Panc1 (cell line): ENCODE results near the gene TPRA1. TPM values are rescaled to one million over a fixed set of nuclear protein-coding genes. Genes with fewer than 3 reads are reported as not detected.

ENCODE experiments used
- ATAC-seq: fragments of 200-7000 bp; cut with Tn5 transposase; 2 replicates; pipeline ENCODE4 v1.9.1; 2020; ENCODE audit warnings: mild to moderate bottlenecking, moderate library complexity
- BruUV-seq: library from RNA; stranded (reverse); fragments of 400-500 nt; replicated peaks from 2 replicates; lab custom pipeline; 2021; lab: Mats Ljungman, UMichigan
- CTCF ChIA-PET: fragments of 300-600 bp; sonication (Branson Sonifier 250); formaldehyde crosslinking; loops from one replicate; lab custom pipeline; 2022; ENCODE audit warnings: antibody characterized with exemption; lab: Charles Lee
- POLR2A ChIA-PET: fragments of 300-600 bp; sonication (Branson Sonifier 250); formaldehyde crosslinking; loops from one replicate; lab custom pipeline; 2022; ENCODE audit warnings: antibody characterized with exemption; lab: Charles Lee
- DNase-seq: peaks from one replicate; pipeline ENCODE4 v3.0.0-alpha.2; 2010; ENCODE audit warnings: low read depth, low spot score
- H3K27ac ChIP-seq: 2 replicates; pipeline ENCODE4 v1.5.1; 2011; ENCODE audit warnings: mild to moderate bottlenecking, low read length, inconsistent platforms
- H3K27me3 ChIP-seq: fragments of 200-500 bp; sonication (Bioruptor generic); 2 replicates; pipeline ENCODE4 v1.6.0; 2014; ENCODE audit warnings: low read length, inconsistent platforms; ENCODE audit not compliant: control insufficient read depth, insufficient read depth
- H3K36me3 ChIP-seq: fragments of 200-500 bp; sonication (Bioruptor generic); 2 replicates; pipeline ENCODE4 v1.5.1; 2014; ENCODE audit warnings: inconsistent platforms, mild to moderate bottlenecking, low read length, moderate library complexity; ENCODE audit not compliant: control insufficient read depth, insufficient read depth
- H3K4me1 ChIP-seq: 2 replicates; pipeline ENCODE4 v1.5.1; 2011; ENCODE audit warnings: inconsistent platforms, mild to moderate bottlenecking, low read length, moderate library complexity; ENCODE audit not compliant: control insufficient read depth, insufficient read depth
- H3K4me3 ChIP-seq, 2 experiments: 2 replicates each; pipeline ENCODE4 v1.5.1; 2011 to 2012; ENCODE audit warnings: low read depth in 2 of 2, low read length in 2 of 2, mild to moderate bottlenecking in 2 of 2, inconsistent platforms in 1 of 2, moderate library complexity in 1 of 2
- H3K9me3 ChIP-seq: fragments of 200-500 bp; sonication (Bioruptor generic); 2 replicates; pipeline ENCODE4 v1.5.1; 2014; ENCODE audit warnings: low read depth, mild to moderate bottlenecking, inconsistent platforms, low read length, moderate library complexity; ENCODE audit not compliant: control insufficient read depth, insufficient read depth
- CTCF ChIP-seq: fragments of 450-650 bp; IDR thresholded peaks from 2 replicates; pipeline ENCODE4 v1.5.1; 2017; ENCODE audit warnings: mild to moderate bottlenecking
- POLR2AphosphoS5 ChIP-seq: IDR thresholded peaks from 2 replicates; pipeline ENCODE4 v1.6.1; 2012; ENCODE audit warnings: mild to moderate bottlenecking, low read depth, low read length, moderate library complexity
- SIN3A ChIP-seq: IDR thresholded peaks from 2 replicates; pipeline ENCODE4 v1.6.1; 2012; ENCODE audit warnings: low read depth, mild to moderate bottlenecking, low read length, moderate library complexity, borderline replicate concordance; ENCODE audit not compliant: insufficient read depth
- TCF7L2 ChIP-seq: IDR thresholded peaks from 2 replicates; pipeline ENCODE4 v1.6.1; 2011; ENCODE audit warnings: mild to moderate bottlenecking, low read depth, low read length, inconsistent platforms
- in situ Hi-C: cut with HindIII; loops from 2 replicates; pipeline ENCODE4 v1.10.0; 2016; ENCODE audit warnings: low sequenced_read_pairs, low pct_unique_long_range_greater_than_20kb
- intact Hi-C: fragments of 100-400 bp; cut with micrococcal nuclease; formaldehyde crosslinking; loops from one replicate; pipeline ENCODE4 v1.10.0; 2022; ENCODE audit not compliant: unreplicated experiment
- total RNA-seq: library from RNA; stranded (reverse); gene quantifications from one replicate; pipeline ENCODE4 v1.2.1, GENCODE V29; 2021; ENCODE audit not compliant: unreplicated experiment
- TF ChIP-seq, protein P1 (sequence below), 2 experiments: IDR thresholded peaks; 2 replicates each; pipeline ENCODE4 v1.6.1; 2011 to 2012; ENCODE audit warnings: low read depth in 2 of 2, control low read depth in 1 of 2, low read length in 1 of 2, mild to moderate bottlenecking in 1 of 2, moderate library complexity in 1 of 2; ENCODE audit not compliant: insufficient read depth in 1 of 2

TPRA1 gene
- total RNA-seq, 1 experiment from 2014 or later: 42.6 TPM

GRCh38 chr3:127585813-127586413 lies 4.6 kb downstream of the TPRA1 start:
- no TSS peak for BruUV-seq
- Histone ChIP-seq H3K4me3 (no peak overlapping the region), H3K36me3 (peaks cover 2% of the 10 kb centered on the region; the same call in 1 of the 2 replicates), H3K9me3 (no peaks in the 10 kb centered on the region), H3K27me3 (no peaks in the 10 kb centered on the region), H3K4me1 (peaks cover 8% of the 10 kb centered on the region), H3K27ac (no peak overlapping the region)
- in situ Hi-C loops: no loop called here
- intact Hi-C loops: no loop called here
- no peak for ATAC-seq
- CTCF ChIA-PET: no interaction called here
- POLR2A ChIA-PET: no interaction called here
- TF ChIP-seq CTCF (no peak), SIN3A (no peak), POLR2AphosphoS5 (no peak), TCF7L2 (no peak)
- TF ChIP-seq, protein P1, sequence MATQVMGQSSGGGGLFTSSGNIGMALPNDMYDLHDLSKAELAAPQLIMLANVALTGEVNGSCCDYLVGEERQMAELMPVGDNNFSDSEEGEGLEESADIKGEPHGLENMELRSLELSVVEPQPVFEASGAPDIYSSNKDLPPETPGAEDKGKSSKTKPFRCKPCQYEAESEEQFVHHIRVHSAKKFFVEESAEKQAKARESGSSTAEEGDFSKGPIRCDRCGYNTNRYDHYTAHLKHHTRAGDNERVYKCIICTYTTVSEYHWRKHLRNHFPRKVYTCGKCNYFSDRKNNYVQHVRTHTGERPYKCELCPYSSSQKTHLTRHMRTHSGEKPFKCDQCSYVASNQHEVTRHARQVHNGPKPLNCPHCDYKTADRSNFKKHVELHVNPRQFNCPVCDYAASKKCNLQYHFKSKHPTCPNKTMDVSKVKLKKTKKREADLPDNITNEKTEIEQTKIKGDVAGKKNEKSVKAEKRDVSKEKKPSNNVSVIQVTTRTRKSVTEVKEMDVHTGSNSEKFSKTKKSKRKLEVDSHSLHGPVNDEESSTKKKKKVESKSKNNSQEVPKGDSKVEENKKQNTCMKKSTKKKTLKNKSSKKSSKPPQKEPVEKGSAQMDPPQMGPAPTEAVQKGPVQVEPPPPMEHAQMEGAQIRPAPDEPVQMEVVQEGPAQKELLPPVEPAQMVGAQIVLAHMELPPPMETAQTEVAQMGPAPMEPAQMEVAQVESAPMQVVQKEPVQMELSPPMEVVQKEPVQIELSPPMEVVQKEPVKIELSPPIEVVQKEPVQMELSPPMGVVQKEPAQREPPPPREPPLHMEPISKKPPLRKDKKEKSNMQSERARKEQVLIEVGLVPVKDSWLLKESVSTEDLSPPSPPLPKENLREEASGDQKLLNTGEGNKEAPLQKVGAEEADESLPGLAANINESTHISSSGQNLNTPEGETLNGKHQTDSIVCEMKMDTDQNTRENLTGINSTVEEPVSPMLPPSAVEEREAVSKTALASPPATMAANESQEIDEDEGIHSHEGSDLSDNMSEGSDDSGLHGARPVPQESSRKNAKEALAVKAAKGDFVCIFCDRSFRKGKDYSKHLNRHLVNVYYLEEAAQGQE (IDR thresholded peaks at IDR 0.05; ENCODE audit: insufficient read depth in 1 of 2, low read depth in 2 of 2, low read length in 1 of 2): no peak
- DNase-seq: no peak

DNA sequence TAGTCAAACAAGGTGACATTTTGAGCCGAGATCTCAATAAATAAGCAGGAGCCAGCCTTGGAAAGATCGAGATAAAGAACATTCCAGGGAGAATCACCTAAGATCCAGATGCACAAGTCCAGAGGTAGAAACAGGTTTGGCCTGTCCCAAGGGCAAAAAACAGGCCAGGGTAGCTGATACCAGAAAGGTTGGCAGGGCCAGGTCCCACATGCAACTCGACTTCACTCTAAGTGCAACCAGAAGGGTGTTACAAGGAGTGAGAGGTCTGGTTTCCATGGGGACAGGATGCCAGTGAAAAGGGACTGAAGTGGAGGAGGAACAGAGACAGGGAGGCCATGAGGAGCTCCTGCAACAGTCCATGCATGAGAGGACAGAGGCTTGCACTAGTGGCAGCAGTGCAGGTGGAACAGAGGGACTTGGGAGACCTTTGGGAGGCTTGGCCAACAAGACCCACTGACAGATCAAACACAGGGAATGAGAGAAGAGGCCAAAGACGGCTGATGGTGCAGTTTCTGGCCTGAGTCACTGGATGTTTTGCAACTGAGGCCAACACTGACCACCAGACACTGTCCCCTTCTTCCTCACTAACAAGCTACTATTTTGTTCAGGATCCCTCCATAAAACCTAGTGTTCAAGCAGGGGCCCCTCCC lies 5.2 kb downstream of the TPRA1 start:
- H3K36me3 ChIP-seq: peaks cover 2% of the 10 kb centered on the region; the same call in 1 of the 2 replicates
- DNase-seq: no peak
- intact Hi-C loops (no loop called here), in situ Hi-C loops (no loop called here)
- TF ChIP-seq, protein P1 (IDR thresholded peaks at IDR 0.05; ENCODE audit: insufficient read depth in 1 of 2, low read depth in 2 of 2, low read length in 1 of 2): no peak
- TF ChIP-seq POLR2AphosphoS5: no peak
- no peak for TF ChIP-seq SIN3A
- TF ChIP-seq CTCF: no peak
- TF ChIP-seq TCF7L2: no peak
- ChIA-PET CTCF (interaction anchor here (2.2 kb wide), 1 partner anchor 10 kb away, joined by 8 read pairs; no protein-coding TSS in a partner anchor), POLR2A (no interaction called here)
- no peaks in the 10 kb centered on the region for H3K27me3 ChIP-seq
- H3K27ac ChIP-seq: no peak overlapping the region
- no peak for ATAC-seq
- peaks cover 8% of the 10 kb centered on the region for H3K4me1 ChIP-seq
- BruUV-seq: no TSS peak
- H3K4me3 ChIP-seq: no peak overlapping the region
- no peaks in the 10 kb centered on the region for H3K9me3 ChIP-seq
